ENCODE measurements around the gene TBX5. TPM values are rescaled to one million over a fixed set of nuclear protein-coding genes. Genes with fewer than 3 reads are reported as not detected.

The TBX5 gene
- total RNA-seq, 1 donor from 2014 or later = 2.1 TPM

DNA sequence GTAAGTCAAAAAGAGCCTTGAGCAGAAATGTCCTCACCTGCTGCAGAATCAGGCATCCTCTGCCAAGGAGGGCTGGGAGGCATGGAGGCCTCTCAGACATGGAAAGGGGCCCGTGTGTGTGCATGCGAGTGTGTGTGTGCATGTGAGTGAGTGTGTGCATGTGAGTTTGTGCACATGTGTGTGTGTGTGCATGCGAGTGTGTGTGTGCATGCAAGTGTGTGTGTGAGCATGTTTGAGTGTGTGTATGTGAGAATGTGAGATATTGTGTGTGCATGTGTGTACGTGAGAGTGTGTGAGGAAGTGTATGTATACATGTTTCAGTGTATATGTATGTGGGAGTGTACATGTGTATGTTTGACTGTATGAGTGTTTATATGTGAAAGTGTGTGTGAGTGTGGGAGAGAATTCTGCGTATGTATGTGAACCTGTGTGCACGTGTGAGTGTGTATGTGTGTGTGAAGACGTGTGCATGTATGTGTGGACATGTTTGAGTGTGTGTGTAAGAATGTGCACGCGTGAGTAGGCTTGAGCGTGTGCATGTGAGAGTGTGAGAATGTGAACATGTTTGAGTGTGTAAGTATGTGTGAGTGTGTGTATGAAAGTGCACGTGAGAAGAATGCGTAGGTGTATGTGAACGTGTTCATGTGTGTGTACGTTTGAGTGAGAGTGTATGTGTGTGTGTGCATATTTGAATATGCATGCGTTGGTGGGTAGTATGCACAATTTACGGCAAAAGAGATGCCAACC is 90.8 kb downstream of the TBX5 start:
- H3K9me3 ChIP-seq (ENCODE audit: control insufficient read depth in 3 of 3, low read length in 3 of 3) = peaks cover 0 to 8% (median 0%) of the 10 kb centered on the region in 3 donors
- H3K9ac ChIP-seq (ENCODE audit: low read depth in 1 of 3, low read length in 3 of 3) = no peak overlapping the region
- no peak overlapping the region for H3K4me3 ChIP-seq (ENCODE audit: low read length in 3 of 3)
- H3K27me3 ChIP-seq (ENCODE audit: control insufficient read depth in 3 of 3, insufficient read depth in 3 of 3, low read length in 3 of 3) = no peaks in the 10 kb centered on the region
- no peak overlapping the region for H3K27ac ChIP-seq (ENCODE audit: low read depth, low read length)
- H3K36me3 ChIP-seq (ENCODE audit: control insufficient read depth in 3 of 3, insufficient read depth in 3 of 3, low read length in 3 of 3) = no peaks in the 10 kb centered on the region
- H3K4me1 ChIP-seq (ENCODE audit: control insufficient read depth in 3 of 3, insufficient read depth in 3 of 3, low read length in 3 of 3) = no peaks in the 10 kb centered on the region

DNA sequence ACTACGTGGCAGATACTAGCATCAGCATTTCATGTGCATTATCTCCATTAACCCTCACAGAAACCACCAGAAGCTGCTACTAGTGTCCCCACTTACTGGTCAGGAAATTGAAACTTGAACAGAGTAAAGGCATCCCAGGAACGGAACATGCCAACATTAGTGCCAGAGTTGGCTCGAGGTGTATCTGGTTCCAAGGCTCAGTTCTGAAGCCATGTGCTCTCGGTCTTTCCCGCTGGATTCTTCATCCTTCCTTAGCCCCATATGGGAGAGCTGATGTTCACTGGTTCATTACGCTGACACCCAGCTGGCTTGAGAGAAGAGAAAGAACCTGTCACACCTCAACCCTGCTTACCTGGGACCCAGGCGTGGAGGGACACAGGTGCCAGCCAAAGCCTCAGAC is 91.5 kb downstream of the TBX5 start:
- Histone ChIP-seq H3K9me3 (ENCODE audit: control insufficient read depth in 3 of 3, low read length in 3 of 3) (peaks cover 0 to 8% (median 0%) of the 10 kb centered on the region in 3 donors), H3K27me3 (ENCODE audit: control insufficient read depth in 3 of 3, insufficient read depth in 3 of 3, low read length in 3 of 3) (peaks cover 0 to 3% (median 0%) of the 10 kb centered on the region in 3 donors), H3K4me3 (ENCODE audit: low read length in 3 of 3) (no peak overlapping the region), H3K4me1 (ENCODE audit: control insufficient read depth in 3 of 3, insufficient read depth in 3 of 3, low read length in 3 of 3) (no peaks in the 10 kb centered on the region), H3K27ac (ENCODE audit: low read depth, low read length) (no peak overlapping the region), H3K9ac (ENCODE audit: low read depth in 1 of 3, low read length in 3 of 3) (no peak overlapping the region), H3K36me3 (ENCODE audit: control insufficient read depth in 3 of 3, insufficient read depth in 3 of 3, low read length in 3 of 3) (no peaks in the 10 kb centered on the region)

DNA sequence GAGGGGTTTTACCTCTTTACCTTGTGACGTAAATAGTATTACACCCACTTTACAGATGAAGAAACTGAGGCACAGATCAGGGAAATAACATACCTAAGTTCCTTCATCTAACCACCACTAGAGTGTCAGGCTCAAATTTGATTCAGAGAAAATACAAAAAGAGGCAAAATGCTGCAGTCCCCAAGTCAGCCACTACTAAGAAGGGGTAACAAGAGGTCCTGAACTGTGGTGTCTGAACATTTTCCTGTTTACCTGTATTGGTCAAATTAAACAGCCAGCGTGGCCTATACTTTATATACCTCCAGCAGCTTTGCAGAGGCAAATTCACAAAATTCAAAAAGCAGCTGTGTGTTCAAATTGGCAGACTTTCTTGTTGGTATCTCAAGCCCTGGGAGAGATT is 92.0 kb downstream of the TBX5 start:
- peaks cover 0 to 3% (median 0%) of the 10 kb centered on the region in 3 donors for H3K27me3 ChIP-seq (ENCODE audit: control insufficient read depth in 3 of 3, insufficient read depth in 3 of 3, low read length in 3 of 3)
- no peak overlapping the region for H3K27ac ChIP-seq (ENCODE audit: low read depth, low read length)
- H3K9me3 ChIP-seq (ENCODE audit: control insufficient read depth in 3 of 3, low read length in 3 of 3) = peaks cover 0 to 8% (median 0%) of the 10 kb centered on the region in 3 donors
- no peak overlapping the region for H3K4me3 ChIP-seq (ENCODE audit: low read length in 3 of 3)
- H3K36me3 ChIP-seq (ENCODE audit: control insufficient read depth in 3 of 3, insufficient read depth in 3 of 3, low read length in 3 of 3) = no peaks in the 10 kb centered on the region
- no peaks in the 10 kb centered on the region for H3K4me1 ChIP-seq (ENCODE audit: control insufficient read depth in 3 of 3, insufficient read depth in 3 of 3, low read length in 3 of 3)
- no peak overlapping the region for H3K9ac ChIP-seq (ENCODE audit: low read depth in 1 of 3, low read length in 3 of 3)

DNA sequence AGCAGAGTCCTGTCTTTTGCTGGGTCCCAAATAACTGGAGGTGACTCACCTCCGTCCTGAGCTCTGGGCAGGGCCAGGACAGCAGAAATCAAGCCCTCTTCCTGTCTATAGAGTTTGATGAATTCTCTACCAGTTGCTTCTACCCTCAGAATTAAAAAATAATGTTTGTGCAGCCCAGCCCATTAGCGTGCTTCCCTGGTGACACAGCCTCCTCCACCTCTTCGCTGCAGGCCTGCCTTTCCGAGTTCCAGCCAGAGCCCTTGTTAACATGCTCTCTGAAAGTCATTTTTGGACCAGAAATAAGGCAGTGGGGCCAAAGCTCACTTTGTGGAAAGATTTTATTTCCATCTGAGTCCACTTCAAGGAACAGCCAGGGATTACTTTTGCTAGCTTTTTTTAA is 94.0 kb downstream of the TBX5 start:
- H3K27ac ChIP-seq (ENCODE audit: low read depth, low read length) = no peak overlapping the region
- no peaks in the 10 kb centered on the region for H3K4me1 ChIP-seq (ENCODE audit: control insufficient read depth in 3 of 3, insufficient read depth in 3 of 3, low read length in 3 of 3)
- H3K9me3 ChIP-seq (ENCODE audit: control insufficient read depth in 3 of 3, low read length in 3 of 3) = peaks cover 0 to 4% (median 0%) of the 10 kb centered on the region in 3 donors
- no peak overlapping the region for H3K4me3 ChIP-seq (ENCODE audit: low read length in 3 of 3)
- peaks cover 0 to 3% (median 0%) of the 10 kb centered on the region in 3 donors for H3K27me3 ChIP-seq (ENCODE audit: control insufficient read depth in 3 of 3, insufficient read depth in 3 of 3, low read length in 3 of 3)
- no peaks in the 10 kb centered on the region for H3K36me3 ChIP-seq (ENCODE audit: control insufficient read depth in 3 of 3, insufficient read depth in 3 of 3, low read length in 3 of 3)
- H3K9ac ChIP-seq (ENCODE audit: low read depth in 1 of 3, low read length in 3 of 3) = no peak overlapping the region

DNA sequence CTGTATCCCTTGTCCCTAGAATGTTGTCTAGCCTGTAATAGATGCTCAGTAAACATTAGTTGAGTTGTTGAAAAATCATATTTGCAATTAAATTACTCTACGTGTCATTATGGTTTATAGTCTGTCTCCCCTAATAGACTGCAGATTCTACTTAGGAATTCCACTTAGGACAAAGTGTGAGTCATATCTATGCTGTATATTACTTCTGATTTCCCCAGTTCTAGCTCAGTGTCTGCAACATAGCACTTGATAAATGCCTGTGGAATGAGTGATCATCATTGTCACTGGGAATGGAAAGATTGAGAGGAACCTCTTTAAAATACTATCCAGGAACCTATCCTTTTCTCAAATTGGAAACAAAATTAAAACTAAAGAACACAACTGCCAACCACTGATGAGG is 99.3 kb downstream of the TBX5 start:
- no peaks in the 10 kb centered on the region for H3K36me3 ChIP-seq (ENCODE audit: control insufficient read depth in 3 of 3, insufficient read depth in 3 of 3, low read length in 3 of 3)
- peaks cover 3 to 4% (median 3%) of the 10 kb centered on the region in 3 donors for H3K27me3 ChIP-seq (ENCODE audit: control insufficient read depth in 3 of 3, insufficient read depth in 3 of 3, low read length in 3 of 3)
- H3K27ac ChIP-seq (ENCODE audit: low read depth, low read length) = no peak overlapping the region
- no peaks in the 10 kb centered on the region for H3K9me3 ChIP-seq (ENCODE audit: control insufficient read depth in 3 of 3, low read length in 3 of 3)
- no peaks in the 10 kb centered on the region for H3K4me1 ChIP-seq (ENCODE audit: control insufficient read depth in 3 of 3, insufficient read depth in 3 of 3, low read length in 3 of 3)
- H3K4me3 ChIP-seq (ENCODE audit: low read length in 3 of 3) = no peak overlapping the region
- H3K9ac ChIP-seq (ENCODE audit: low read depth in 1 of 3, low read length in 3 of 3) = no peak overlapping the region

DNA sequence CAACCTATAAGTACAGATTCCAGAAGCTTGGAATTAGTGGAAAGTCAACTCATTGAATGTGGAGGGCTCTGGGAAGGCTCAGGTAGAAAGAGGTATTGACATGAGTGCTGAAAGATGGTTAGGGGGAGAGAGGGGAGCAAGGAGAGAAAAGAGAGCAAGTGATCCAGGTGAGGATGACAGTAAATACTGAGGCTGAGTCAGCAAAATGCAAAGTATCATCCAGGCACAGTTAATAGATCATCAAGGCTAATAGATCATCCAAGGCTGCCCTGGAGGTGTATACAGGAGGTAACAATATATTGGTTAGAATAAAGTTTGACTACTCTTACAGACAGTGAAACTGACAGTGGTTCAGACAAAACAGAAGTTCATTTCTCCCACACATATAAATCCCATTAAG is 100.5 kb downstream of the TBX5 start:
- Histone ChIP-seq H3K9ac (ENCODE audit: low read depth in 1 of 3, low read length in 3 of 3) (no peak overlapping the region), H3K36me3 (ENCODE audit: control insufficient read depth in 3 of 3, insufficient read depth in 3 of 3, low read length in 3 of 3) (no peaks in the 10 kb centered on the region), H3K27me3 (ENCODE audit: control insufficient read depth in 3 of 3, insufficient read depth in 3 of 3, low read length in 3 of 3) (peaks cover 3 to 7% (median 4%) of the 10 kb centered on the region in 3 donors)

More for the DNA sequence above, 100.5 kb downstream of the TBX5 start:
- H3K4me3 ChIP-seq (ENCODE audit: low read length in 3 of 3) = no peak overlapping the region
- H3K9me3 ChIP-seq (ENCODE audit: control insufficient read depth in 3 of 3, low read length in 3 of 3) = no peaks in the 10 kb centered on the region
- H3K27ac ChIP-seq (ENCODE audit: low read depth, low read length) = no peak overlapping the region
- H3K4me1 ChIP-seq (ENCODE audit: control insufficient read depth in 3 of 3, insufficient read depth in 3 of 3, low read length in 3 of 3) = no peaks in the 10 kb centered on the region

Measured in skeletal muscle tissue (tissue), 4 donors.